ENCODE measurements around the gene TSC22D1.

Gene TSC22D1

DNA sequence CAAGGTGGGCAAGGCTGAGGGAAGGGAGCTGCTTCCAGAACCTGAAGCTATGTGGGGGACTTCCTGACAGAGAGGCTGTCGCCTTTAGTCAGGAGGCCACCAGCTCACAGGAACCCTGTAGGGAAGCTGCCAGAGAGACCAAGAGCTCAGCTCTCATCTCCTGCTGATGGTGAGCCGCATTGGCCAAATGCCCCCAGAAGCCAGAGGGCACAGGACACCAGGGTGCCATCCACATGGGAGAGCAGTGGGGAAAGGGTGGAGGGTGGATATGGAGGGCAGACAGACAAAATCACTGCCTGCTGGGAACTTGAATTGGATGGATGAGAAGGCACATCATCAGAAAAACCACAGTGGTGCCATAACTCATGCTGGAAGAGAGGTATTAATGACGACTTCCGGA, 166.5 kb downstream of the TSC22D1 start:
- Histone ChIP-seq H4K20me1 (no peaks in the 10 kb centered on the region), H3K9me3 (replicated peaks in 1 of 11) (peaks cover 0 to 11% (median 1%) of the 10 kb centered on the region in 11 experiments; a peak in 6 of 22 replicates), H3K4me3 (no peak overlapping the region), H3K27ac (no peak overlapping the region), H3K36me3 (no peaks in the 10 kb centered on the region), H3K4me1 (peaks cover 16 to 38% (median 22%) of the 10 kb centered on the region in 10 experiments), H3K9ac (no peak overlapping the region), H3K4me2 (peak overlapping the region in 8 of 11 experiments; percentile 9 to 71 (median 64); a peak in 10 of 22 replicates), H3K27me3 (no peaks in the 10 kb centered on the region)
- TF ChIP-seq Cebpa-rat (IDR thresholded peaks at IDR 0.05) = no peak

DNA sequence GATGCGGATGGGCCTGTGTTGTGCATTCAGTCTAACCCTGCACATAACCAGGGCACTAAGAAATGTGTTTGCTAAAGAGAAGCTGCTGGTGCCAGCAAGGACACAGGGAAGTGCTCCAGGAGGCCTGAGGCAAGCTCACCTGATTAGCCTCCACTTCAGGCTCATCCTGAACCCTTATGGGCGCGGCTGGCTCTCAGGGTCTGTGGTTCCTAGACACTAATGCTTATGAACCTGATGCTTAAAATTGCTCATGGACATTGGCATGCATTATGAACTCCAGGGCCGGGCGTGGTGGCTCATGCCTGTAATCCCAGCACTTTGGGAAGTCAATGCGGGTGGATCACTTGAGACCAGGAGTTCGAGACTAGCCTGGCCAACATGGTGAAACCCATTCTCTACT, 168.2 kb downstream of the TSC22D1 start:
- Histone ChIP-seq H3K27ac (no peak overlapping the region), H3K9ac (no peak overlapping the region), H3K4me2 (no peak overlapping the region), H3K36me3 (no peaks in the 10 kb centered on the region), H3K4me1 (peaks cover 12 to 35% (median 27%) of the 10 kb centered on the region in 10 experiments), H3K27me3 (peaks cover 0 to 6% (median 0%) of the 10 kb centered on the region in 11 experiments; a peak in 2 of 22 replicates), H4K20me1 (no peaks in the 10 kb centered on the region), H3K4me3 (no peak overlapping the region), H3K9me3 (replicated peaks in 1 of 11) (peaks cover 0 to 9% (median 0%) of the 10 kb centered on the region in 11 experiments; a peak in 2 of 22 replicates)
- no peak for TF ChIP-seq Cebpa-rat (IDR thresholded peaks at IDR 0.05)

DNA sequence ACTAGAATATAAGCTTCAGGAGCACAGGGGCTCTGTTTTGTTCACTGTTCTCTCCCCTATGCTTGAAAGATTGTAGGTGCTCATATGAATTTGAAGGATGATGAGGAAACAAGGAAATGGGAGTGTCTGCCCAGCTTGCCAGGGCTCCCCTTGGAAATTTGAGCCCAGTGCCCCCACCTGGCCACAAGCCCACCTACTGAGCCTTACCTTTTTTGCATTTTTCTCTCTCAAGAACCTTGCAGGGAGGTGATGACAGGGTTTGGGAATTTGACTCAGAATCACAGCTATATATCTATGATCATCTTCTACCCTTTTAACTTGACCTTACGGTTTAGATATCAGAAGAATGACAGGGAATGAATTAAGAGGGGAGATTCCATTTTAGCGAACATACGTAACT, 168.8 kb downstream of the TSC22D1 start:
- TF ChIP-seq Cebpa-rat (IDR thresholded peaks at IDR 0.05) = no peak
- peaks cover 7 to 33% (median 23%) of the 10 kb centered on the region in 10 experiments for H3K4me1 ChIP-seq
- H3K9me3 ChIP-seq (replicated peaks in 1 of 11) = peaks cover 0 to 9% (median 0%) of the 10 kb centered on the region in 11 experiments; a peak in 2 of 22 replicates
- no peaks in the 10 kb centered on the region for H3K36me3 ChIP-seq
- no peak overlapping the region for H3K9ac ChIP-seq
- no peaks in the 10 kb centered on the region for H4K20me1 ChIP-seq
- no peak overlapping the region for H3K4me2 ChIP-seq
- no peak overlapping the region for H3K27ac ChIP-seq
- peaks cover 0 to 6% (median 0%) of the 10 kb centered on the region in 11 experiments; a peak in 2 of 22 replicates for H3K27me3 ChIP-seq
- no peak overlapping the region for H3K4me3 ChIP-seq

- H3K36me3 ChIP-seq = no peaks in the 10 kb centered on the region
- peaks cover 0 to 9% (median 0%) of the 10 kb centered on the region in 11 experiments; a peak in 2 of 22 replicates for H3K9me3 ChIP-seq (replicated peaks in 1 of 11)
- H3K4me3 ChIP-seq = no peak overlapping the region
- no peak overlapping the region for H3K4me2 ChIP-seq
- H4K20me1 ChIP-seq = no peaks in the 10 kb centered on the region
- peaks cover 0 to 6% (median 0%) of the 10 kb centered on the region in 11 experiments; a peak in 2 of 22 replicates for H3K27me3 ChIP-seq
- H3K27ac ChIP-seq = no peak overlapping the region
- TF ChIP-seq Cebpa-rat (IDR thresholded peaks at IDR 0.05) = no peak
- peaks cover 3 to 33% (median 20%) of the 10 kb centered on the region in 10 experiments; a peak in 17 of 20 replicates for H3K4me1 ChIP-seq
- H3K9ac ChIP-seq = no peak overlapping the region
Measured at GRCh38 chr13:44406617-44407016, 169.5 kb downstream of the TSC22D1 start.

- H3K36me3 ChIP-seq = no peaks in the 10 kb centered on the region
- H3K4me2 ChIP-seq = peak overlapping the region in 5 of 11 experiments; percentile 17 to 39 (median 28); a peak in 5 of 22 replicates
- no peak overlapping the region for H3K4me3 ChIP-seq
- H3K9ac ChIP-seq = no peak overlapping the region
- TF ChIP-seq Cebpa-rat (IDR thresholded peaks at IDR 0.05) = no peak
- H3K27me3 ChIP-seq = peaks cover 0 to 6% (median 0%) of the 10 kb centered on the region in 11 experiments; a peak in 2 of 22 replicates
- no peaks in the 10 kb centered on the region for H4K20me1 ChIP-seq
- H3K9me3 ChIP-seq (replicated peaks in 1 of 11) = peaks cover 0 to 9% (median 0%) of the 10 kb centered on the region in 11 experiments; a peak in 2 of 22 replicates
- no peak overlapping the region for H3K27ac ChIP-seq
- peaks cover 0 to 16% (median 7%) of the 10 kb centered on the region in 10 experiments; a peak in 8 of 20 replicates for H3K4me1 ChIP-seq
Measured at GRCh38 chr13:44404261-44405132, 171.6 kb downstream of the TSC22D1 start.

- peaks cover 0 to 15% (median 5%) of the 10 kb centered on the region in 10 experiments; a peak in 5 of 20 replicates for H3K4me1 ChIP-seq
- H3K27me3 ChIP-seq = peaks cover 0 to 6% (median 0%) of the 10 kb centered on the region in 11 experiments; a peak in 2 of 22 replicates
- peaks cover 0 to 9% (median 0%) of the 10 kb centered on the region in 11 experiments; a peak in 2 of 22 replicates for H3K9me3 ChIP-seq (replicated peaks in 1 of 11)
- no peak for TF ChIP-seq Cebpa-rat (IDR thresholded peaks at IDR 0.05)
- H4K20me1 ChIP-seq = no peaks in the 10 kb centered on the region
- H3K27ac ChIP-seq = no peak overlapping the region
- H3K36me3 ChIP-seq = no peaks in the 10 kb centered on the region
- peak overlapping the region in 5 of 11 experiments; percentile 5 to 39 (median 28); a peak in 7 of 22 replicates for H3K4me2 ChIP-seq
- H3K9ac ChIP-seq = no peak overlapping the region
- no peak overlapping the region for H3K4me3 ChIP-seq
Measured at GRCh38 chr13:44403461-44404056, 172.6 kb downstream of the TSC22D1 start.

DNA sequence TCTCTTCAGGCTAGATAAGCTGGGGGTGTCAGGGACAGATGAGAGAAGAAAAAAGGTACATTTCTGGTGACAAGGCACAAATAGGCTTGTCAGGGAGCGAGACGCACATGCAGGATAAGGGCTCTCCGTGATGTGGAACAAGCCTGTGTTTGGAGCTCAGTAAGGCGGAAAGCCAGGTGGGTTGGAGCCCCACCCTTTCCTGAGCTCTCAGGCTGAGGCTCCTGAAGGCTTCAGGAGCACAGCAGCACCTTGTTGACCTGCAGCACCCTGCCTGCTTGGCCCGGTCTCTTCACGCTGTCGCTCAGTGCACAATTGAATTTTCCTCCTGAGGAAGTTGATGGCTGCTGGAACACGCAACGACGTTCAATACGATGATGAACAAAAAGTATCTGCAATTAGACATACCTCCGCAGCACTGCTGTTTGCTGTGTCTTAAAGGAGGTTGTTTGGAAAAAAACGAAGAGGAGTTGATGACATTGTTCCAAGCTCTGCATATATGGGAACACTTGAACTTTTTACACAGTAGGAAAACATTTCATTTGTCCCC, 173.2 kb downstream of the TSC22D1 start:
- TF ChIP-seq Cebpa-rat (IDR thresholded peaks at IDR 0.05) = no peak
- no peak overlapping the region for H3K4me3 ChIP-seq
- H3K27me3 ChIP-seq = peaks cover 0 to 6% (median 0%) of the 10 kb centered on the region in 11 experiments; a peak in 2 of 22 replicates
- no peak overlapping the region for H3K27ac ChIP-seq
- no peaks in the 10 kb centered on the region for H3K36me3 ChIP-seq
- peaks cover 0 to 15% (median 2%) of the 10 kb centered on the region in 10 experiments; a peak in 5 of 20 replicates for H3K4me1 ChIP-seq
- H4K20me1 ChIP-seq = no peaks in the 10 kb centered on the region
- no peak overlapping the region for H3K9ac ChIP-seq
- no peak overlapping the region; a peak in 2 of 22 replicates for H3K4me2 ChIP-seq
- peaks cover 0 to 5% (median 0%) of the 10 kb centered on the region in 11 experiments; a peak in 1 of 22 replicates for H3K9me3 ChIP-seq (replicated peaks in 1 of 11)

DNA sequence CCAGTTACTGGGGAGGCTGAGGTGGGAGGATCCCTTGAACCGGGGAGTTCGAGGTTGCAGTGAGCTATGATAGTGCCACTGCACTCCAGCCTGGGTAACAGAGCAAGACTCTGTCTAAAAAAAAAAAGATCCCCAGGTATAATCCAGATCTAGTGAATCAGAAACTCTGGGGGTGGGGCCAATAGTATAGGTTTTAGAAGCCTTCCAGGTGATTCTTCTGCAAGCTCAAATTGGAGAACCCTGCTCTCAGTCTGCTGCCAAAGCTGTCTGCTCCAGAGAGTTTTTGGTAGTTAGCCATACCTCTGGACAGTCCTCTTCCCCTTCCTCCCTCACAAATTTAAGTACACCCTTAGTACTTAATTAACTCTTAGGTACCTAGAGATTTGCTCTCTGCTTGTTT, 174.6 kb downstream of the TSC22D1 start:
- H4K20me1 ChIP-seq = no peaks in the 10 kb centered on the region
- no peak overlapping the region for H3K9ac ChIP-seq
- H3K9me3 ChIP-seq (replicated peaks in 1 of 11) = no peaks in the 10 kb centered on the region
- no peaks in the 10 kb centered on the region for H3K36me3 ChIP-seq
- H3K27me3 ChIP-seq = peaks cover 0 to 6% (median 0%) of the 10 kb centered on the region in 11 experiments; a peak in 2 of 22 replicates
- H3K4me3 ChIP-seq = no peak overlapping the region
- H3K4me1 ChIP-seq = peaks cover 0 to 15% (median 2%) of the 10 kb centered on the region in 10 experiments; a peak in 5 of 20 replicates
- no peak overlapping the region for H3K4me2 ChIP-seq
- H3K27ac ChIP-seq = no peak overlapping the region
- no peak for TF ChIP-seq Cebpa-rat (IDR thresholded peaks at IDR 0.05)

Measured in BLaER1 treated with 17β-estradiol and CSF1 and Interleukin-3, amounts not matched to agents 10 nM and 100 nM (cell line).